Activated gamma-delta T cell treated with anti-CD3 and anti-CD28 coated beads, Interleukin-2, amount 50 U/mL, for 16 hours (primary cell): ENCODE measurements around the gene DEDD2.
"Not testable (repeated sequence)": the region's sequence is repeated elsewhere in the genome, so short reads cannot be mapped to it uniquely, and the experiment has no call there.

Experiments used
- DNase-seq: peaks from one replicate; pipeline ENCODE4 v3.0.0-alpha.2; 2020; ENCODE audit warnings: low read depth

Gene DEDD2, protein sequence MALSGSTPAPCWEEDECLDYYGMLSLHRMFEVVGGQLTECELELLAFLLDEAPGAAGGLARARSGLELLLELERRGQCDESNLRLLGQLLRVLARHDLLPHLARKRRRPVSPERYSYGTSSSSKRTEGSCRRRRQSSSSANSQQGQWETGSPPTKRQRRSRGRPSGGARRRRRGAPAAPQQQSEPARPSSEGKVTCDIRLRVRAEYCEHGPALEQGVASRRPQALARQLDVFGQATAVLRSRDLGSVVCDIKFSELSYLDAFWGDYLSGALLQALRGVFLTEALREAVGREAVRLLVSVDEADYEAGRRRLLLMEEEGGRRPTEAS

DNA sequence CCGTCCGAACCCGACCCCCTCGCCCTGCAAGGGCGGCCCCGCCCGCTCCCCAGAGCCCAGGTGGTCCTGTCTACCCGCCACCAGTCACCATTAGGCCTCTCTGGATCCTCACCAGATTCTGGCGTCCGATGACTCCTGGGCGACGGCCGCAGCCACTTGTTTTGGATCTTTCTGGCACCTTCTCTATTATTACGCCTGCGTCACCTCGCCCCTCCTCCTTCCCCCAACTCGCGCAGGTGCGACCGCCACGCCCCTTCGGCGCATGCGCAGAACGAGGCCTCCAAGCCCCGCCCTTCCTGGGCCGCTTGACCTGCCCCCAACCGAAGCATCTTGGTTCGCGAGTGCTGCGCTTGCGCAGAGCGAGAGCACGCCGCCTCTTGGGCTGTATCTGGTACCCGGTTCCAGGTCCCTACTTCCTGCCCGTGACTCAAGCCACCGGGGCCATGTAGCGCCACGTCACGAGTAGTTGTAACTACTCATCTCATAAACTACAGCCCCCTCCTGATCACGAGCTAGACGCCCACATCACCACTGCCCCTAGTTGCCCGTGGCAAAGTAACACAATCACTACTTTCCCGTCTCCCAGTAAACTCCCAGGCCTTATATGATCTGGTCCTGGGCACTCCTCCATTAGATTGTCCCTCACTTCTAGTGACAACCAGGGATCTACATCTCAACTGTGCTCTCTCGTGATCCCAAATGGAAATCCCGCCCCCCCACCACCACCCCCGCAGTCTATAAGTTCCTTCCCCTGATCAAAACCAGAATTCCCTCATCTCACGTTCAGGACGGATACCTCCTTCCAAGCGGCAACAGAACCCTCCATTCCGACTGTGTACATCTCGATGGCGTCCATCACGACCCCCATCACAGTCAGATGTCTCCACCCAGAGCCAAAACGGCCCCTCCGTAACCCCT lies at the start of gene DEDD2:
DEDD2 (minus strand) TSS at position 158 of the 918 bp plus-strand sequence. CDS start 670 bp downstream, outside the sequence.
- peak; percentile 99 for DNase-seq

DNA sequence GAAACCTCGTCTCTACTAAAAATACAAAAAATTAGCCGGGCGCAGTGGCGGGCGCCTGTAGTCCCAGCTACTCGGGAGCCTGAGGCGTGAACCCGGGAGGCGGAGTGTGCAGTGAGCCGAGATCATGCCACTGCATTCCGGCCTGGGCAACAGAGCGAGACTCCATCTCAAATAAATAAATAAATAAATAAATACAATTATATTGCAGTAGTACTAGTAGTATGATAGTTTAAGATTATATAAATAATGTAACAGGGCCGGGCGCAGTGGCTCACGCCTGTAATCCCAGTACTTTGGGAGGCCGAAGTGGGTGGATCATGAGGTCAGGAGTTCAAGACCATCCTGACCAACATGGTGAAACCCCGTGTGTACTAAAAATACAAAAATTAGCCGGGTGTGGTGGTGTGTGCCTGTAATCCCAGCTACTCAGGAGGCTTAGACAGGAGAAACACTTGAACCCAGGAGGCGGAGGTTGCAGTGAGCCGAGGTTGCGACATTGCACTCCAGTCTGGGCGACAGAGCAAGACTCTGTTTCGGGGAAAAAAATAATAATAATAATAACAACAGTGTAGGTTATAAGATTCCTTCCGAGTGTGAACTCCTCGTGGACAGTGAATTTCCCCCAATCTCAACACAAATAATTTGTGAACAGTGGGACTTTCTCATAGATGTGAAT lies 49.6 kb upstream of the DEDD2 start:
- DNase-seq: not testable (repeated sequence)

DNA sequence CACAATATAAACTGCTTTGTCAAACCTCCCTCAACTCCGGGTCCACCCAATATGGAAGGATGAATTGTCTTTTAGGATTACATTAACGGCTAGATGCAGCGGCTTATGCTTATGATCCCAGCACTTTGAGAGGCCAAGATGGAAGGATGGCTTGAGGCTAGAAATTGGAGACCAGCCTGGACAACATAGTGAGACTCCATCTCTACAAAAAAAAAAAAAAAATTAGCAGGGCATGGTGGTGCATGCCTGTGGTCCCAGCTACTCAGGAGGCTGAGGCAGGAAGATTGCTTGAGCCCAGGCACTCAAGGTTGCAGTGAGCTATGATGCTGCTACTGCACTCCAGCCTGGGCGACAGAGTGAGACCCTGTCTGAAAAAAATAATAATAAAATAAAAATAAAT lies 48.6 kb upstream of the DEDD2 start:
- not testable (repeated sequence) for DNase-seq

DNA sequence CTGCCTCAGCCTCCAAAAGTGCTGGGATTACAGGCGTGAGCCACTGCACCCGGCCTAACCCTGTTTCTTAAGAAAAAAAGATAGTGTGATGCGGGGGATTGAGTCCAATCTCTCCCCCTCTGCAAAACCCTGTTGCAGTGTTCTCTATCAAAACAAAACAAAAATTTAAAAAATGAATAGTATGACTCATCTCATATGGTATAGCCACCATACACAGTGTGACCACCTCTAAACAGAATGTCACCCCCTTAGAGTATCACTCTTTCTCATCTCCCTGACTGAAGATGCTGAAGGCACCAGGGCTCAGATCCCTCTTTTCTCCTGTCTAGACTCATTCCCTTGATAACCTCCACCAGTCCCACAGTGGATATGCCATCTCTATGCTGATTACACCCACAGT lies 44.3 kb upstream of the DEDD2 start:
- DNase-seq: no peak

DNA sequence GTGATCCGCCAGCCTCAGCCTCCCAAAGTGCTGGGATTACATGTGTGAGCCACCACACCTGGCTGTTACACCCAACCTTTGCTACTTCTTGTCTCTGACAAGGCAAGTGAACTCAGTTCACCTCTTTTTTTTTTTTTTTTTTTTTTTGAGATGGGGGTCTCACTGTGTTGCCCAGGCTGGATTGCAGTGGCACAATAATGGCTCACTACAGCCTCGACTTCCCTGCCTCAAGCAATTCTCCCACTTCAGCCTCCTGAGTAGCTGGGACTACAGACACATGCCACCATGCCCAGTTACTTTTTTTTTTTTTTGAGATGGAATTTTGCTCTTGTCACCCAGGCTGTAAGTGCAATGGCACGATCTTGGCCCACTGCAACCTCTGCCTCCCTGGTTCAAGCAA lies 40.4 kb upstream of the DEDD2 start:
- not testable (repeated sequence) for DNase-seq

DNA sequence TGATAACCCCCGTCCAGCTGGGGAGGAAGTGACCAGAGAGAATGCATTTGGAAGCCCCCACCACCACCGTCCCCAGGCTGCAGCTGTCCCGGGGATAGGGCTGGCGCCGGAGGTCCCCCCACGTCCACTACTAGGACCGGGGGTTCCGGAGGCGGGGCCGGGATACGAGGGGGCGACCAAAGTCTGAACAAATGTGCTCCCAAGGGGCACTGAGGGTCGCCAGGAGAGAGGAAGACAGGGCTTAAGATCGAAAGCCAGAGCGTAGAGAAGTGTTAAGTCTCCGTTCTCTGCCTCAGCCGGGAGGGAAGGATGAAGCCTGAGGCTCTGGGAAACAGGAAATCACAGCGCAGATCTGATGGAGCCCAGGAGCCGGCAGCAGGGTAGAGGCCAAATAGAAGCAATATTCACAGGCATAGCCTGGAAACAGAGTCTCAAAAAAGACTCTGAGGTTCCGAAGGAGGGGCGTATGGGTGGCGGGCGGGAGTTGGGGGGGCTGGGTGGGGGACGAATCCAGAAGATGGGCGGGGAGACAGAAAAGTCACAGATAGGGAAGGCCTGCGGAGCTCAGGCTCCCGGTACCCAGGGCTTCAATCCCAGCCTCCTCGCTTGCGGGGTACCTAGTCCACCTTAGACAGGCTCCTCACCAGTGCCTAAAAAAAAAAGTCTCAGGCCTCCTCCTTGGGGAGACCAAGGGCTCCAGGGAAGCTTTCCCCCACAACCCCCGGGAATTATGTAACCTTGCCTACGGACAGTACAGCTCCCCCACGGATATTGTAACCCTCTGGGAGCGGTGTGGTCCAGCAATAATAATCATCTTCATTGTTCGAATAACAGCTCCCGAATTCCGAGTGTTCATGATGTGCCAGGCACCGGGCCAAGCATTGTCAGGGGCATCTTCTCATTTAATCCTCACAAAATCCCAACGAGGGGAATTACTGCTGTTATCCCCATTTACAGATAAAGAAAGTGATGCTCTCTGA lies 38.6 kb upstream of the DEDD2 start:
- no peak for DNase-seq

DNA sequence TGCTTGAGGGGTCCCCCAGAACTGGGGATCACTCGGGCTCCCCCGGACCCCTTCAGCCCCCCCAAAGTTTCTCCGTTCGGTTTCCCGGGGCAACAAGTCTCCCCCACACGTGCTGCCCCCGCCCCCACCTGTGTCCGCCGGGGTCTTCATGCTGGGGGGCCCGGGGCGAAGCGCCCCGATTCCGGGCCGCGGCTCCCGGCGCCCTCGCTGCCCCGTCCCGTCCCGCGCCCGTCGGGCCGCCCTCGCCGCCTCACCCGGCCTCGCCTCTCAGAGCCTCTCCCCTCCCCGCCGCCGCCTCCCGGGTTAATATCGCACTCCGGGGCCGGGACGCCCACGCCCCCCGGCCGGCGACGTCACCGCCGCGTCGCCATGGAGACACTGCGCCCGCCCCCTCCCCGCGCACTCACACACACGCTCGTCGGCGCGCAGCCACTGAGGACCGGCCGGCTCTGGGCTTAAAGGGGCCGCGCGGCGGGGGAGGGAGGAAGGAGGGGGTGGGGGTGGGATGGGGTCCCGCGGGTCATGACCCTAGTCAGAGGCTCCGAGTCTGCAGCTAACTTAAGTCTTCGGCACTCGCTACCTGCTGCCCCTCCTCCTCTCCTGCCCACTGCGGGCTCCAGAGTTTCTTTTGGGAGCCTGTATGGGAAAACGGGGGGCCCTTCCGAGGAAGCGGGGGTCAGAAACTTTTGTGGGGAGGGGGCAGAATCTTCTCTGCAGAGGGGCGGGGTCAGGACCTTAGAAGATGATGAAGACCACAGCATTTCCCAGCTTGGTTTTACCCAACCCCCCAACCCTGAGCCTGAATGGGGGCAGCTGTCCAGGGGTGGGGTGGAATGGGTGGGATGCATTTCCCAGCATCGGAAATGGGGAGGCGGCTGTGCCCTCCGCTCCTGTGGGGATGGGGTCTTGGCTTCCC lies 37.6 kb upstream of the DEDD2 start, which contains the start of gene ERF:
ERF (minus strand) TSS at position 279 of the 916 bp plus-strand sequence; CDS start at position 150, 129 bp downstream.
- DNase-seq: peak; percentile 90

DNA sequence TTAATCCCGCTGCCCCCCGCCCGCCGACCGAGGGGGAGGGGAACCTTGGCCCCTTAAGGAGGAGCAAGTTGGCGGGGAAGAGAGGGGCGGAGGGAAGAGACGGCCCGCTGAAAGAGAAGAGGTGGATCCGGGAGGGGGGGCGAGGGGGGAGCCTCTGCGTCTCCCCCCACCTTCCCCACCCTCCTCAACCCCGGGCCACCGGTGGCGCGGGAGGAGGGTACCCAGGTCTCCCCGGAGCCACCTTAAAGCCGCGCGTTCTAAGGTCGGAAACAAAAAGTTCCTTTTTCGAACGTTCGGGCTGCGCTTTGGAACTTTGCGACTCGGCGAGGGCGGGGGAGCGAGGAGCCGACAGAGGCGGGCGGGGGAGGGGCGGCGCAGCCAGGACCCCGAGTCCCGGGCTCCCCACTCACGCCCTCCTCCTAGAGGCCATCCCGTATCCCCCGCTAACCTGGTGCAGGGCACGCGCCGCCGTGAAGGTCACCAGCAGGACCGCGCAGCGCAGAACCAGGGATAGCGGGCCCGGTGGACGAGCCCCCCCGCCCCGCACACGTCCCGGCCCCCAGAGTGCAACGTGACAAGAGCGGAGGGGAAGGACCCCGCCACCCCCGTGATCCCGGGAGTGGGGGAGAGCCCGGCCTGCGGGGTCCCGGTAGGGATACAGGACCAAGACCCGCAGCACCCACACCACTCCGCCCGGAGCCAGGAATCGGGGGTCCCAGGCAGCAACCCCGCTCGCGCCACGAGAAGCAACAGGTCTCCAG lies 36.8 kb upstream of the DEDD2 start:
- DNase-seq: peak; percentile 67

DNA sequence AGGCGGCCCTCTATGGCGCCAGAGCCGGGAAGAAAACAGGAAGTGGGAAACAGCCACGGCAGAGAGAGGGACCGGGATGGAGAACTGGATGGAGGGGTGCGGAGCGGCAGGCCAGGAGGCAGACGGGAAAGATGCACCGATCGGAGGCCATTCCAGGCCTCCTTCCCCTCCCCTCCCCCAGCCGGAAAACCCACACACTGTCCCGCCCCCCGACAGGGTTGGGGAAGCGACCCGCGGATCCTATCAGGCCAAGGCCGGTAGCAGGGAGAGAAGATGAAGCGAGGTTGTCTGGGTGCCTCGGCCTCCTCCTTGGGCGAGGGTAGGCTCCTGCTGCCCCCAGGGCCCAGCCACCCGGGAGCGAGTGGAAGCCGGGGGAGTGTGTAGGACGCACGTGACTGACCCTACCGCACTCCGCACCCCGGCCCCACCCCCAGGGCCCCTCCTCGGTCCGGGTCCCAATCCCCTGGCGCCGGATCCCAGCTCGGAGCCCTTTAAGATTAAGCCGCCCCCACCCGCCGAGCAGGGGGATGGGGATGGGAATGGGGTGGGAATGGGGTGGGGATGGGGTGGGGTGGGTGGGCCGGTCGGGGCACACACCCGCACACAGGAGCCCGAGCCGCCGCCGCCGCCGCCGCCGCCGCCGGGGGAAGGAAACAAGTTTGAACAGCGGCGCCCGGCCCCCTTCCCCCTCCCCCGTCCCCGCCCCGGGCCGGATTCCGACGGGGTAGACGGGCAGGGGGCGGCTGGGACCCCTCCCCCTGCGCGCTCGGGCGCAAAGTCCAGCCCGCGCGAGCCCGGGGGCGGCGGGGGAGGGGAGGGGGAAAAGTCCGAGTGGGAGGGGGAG lies 36.0 kb upstream of the DEDD2 start:
- peak; percentile 27 for DNase-seq

DNA sequence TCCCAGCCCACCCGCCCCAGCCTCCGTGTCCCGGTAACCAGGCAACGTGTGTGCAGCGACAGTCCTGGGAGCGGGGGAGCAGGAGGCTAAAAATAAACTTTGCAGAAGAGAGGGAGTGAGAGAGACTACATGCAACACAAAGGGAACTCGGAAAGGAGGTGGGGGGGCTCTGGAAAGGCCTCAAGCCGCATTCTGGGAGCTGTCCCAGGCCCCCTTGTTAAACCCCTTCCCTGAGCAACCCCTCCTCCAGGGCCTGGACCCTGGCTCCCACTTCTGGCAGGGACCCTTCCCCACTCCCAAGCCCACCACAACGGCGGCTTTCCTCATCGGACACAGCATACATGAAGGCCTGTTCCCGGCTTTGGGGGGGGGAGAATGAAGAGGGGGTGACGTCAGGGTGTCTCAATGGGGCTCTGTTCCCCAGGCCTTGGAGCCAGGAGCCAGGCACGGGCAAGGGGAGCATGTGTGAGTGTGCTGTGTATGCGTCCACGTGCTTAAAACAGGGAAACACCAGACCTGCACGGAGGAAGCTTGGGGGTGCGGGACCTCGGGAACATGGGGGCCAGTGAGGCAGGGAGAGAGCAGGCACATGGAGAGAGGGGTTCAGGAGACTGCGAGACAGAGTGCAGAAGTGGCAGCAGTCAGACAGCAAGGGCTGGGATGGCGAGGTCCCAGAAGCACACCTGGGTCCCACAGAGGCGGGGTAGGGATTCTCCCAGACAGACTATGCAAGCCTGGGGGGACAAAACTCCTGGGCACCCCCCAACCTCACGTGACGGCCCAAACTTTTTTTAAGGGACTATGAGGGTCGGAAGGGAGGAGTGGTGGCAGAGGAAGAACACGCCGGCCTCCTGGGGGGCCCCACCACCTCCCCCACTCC lies 35.1 kb upstream of the DEDD2 start:
- no peak for DNase-seq

DNA sequence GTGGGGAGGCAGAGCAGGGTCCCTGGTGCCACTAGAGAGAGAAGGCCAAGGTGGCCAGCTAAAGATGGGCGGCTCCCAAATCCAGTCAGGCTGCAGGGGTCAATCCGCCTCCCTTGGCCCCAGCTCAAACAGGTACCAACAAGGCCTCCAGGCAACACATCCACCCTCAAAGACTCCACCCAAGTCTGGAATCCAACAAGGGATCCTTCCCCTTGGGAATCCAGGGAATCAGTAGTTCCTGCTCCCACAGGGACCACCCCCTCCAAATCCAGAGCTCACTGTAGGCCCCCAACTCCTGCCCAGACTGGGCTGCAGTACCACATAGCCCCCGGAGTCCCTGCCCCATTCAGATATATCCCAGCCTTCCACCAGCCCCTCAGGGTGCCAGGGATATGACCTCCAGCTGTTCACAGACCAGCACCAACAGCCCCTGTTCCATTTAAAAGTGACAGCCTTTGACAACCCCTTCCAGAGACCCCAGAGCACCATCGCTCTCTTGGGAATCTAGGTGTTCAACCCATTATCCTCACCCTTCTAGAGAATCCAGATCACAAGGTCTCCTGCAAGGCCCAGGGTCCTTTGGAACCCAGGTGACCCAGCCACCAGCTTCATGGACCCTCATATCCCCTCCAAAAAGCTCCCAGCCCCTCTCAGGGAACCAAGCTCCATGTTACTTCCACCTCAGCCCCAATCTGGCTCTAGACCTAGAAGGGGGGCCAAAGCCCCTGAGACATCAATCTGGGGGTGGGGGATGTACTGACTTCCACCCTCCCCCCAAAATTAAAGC lies 34.3 kb upstream of the DEDD2 start:
- DNase-seq: no peak

DNA sequence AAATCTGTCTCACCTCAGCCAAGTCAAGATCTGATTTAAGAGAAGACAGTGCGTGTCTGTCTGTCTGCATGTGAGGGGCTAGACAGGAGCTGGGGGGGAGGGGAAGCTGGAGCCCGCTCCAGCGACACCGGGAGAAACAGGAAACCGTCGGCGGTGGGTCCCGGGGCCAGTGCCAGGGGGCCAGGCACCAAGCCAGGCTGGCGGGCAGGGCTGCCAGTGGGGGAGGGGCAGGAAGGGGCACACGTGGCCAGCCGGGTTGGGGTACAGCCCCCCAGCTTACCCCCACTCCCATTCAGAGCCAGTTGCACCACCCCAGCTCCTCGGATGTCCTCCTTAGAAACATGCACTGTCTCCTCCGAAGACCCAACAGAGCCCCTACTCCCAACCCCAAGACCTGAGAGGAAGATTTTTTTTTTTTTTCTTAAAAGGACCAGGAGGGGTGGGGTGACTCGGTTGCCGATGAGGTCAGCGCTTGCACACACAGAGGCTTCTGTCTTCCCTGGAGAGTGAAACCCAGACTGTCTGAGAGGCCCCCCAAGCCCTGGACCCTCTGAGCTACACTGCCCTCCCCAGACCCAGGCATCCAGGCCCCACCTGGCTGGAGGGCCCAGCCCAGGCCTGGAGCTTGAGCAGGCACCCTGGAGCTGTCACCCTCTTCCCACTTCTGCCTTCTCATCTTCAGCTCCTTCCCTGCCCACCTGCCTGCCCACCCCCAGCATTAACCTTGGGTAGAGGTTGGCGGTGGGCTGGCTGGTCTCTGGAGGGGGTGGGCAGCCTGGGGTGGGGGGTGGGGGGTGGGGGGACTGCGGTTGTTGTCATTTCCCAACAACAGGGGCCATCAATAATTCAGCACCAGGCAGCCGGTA lies 33.4 kb upstream of the DEDD2 start:
- DNase-seq: no peak

DNA sequence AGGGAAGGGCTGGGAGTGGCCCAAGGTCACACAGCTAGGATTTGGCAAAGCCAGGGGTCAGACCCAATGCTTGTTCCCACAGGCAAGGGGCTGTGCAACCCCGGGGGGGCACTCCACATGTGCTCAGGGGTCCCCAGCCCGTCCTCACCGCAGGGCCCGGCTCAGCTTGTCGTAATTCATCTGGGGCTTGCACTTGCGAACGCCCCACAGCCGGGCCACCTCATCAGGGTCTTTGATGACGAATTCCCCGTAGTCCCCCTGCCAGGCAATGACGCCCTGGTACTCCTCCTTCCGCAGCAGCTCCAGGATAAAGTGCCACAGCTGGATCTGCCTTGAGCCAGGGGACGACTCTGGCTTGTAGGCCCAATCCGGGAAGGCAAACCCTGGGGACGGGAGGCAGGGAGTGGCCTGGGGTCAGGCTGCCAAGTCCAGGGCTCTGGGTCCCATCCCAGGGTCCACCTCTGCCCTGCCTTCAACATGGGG lies 32.7 kb upstream of the DEDD2 start:
- no peak for DNase-seq

DNA sequence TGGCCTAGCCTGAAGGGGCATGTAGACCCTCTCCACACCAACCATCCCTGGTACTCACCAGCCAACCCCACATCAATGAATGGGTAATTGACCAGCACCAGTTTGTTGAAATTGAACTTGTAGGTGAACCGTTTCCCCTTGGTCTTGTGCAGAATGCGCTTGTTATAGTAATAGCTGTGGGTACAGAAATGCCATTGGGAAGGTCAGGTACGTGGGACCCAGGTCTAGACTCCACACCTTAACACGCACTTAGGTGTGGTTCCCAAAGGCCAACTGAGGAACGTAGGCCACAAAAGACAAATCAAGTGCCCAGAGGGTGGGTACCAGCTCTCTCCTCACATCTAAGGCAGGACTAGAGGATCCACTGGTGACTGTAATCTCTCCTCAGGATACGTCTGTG lies 32.3 kb upstream of the DEDD2 start:
- no peak for DNase-seq

DNA sequence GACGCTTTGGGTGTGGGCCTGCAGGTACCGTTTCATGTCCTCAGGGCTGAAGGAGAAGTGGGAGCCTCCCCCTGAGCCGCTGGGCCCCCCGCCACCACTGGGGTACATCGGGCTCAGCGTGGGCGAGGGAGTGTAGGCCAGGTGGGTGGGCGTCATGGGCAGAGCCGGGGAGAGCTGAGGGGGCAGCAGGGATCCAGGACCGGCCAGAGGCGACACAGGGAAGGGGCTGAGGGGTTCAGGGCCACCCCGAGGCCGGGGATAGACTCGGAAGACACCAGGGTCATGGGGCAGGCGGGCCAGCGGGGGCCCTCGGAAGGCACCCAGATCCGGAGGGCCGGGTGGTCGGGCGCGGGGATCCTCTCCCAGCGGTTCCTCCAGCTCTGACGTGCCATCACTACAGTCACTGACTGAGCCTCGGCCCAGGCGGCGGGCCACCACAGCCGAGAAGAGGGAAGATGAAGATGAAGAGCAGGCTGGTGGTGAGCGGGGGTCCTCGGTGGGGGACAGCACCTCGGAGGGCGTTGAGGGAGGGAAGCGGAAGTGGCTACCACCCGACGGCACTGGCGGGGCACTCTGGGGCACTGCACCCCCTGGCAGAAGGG lies 31.8 kb upstream of the DEDD2 start:
- DNase-seq: no peak
